Caco-2 (cell line): Measurements from ENCODE around the gene ARSA. TPM values are rescaled to one million over a fixed set of nuclear protein-coding genes. Genes with fewer than 3 reads are reported as not detected.

ENCODE experiments used
- BruUV-seq: library from RNA; stranded (reverse); fragments of 400-500 nt; replicated peaks from 2 replicates; lab custom pipeline; 2021; lab: Mats Ljungman, UMichigan
- CTCF ChIA-PET: fragments of 300-600 bp; sonication (Branson Sonifier 250); formaldehyde crosslinking; loops from one replicate; lab custom pipeline; 2022; ENCODE audit warnings: antibody characterized with exemption; lab: Charles Lee
- POLR2A ChIA-PET: fragments of 300-600 bp; sonication (Branson Sonifier 250); formaldehyde crosslinking; loops from one replicate; lab custom pipeline; 2022; ENCODE audit warnings: antibody characterized with exemption; lab: Charles Lee
- DNase-seq, 2 experiments: peaks; one replicate each; pipeline versions ENCODE4 v3.0.0 to v3.0.0-alpha.2; 2020 to 2022
- H3K27me3 ChIP-seq: replicated peaks from 2 replicates; pipeline ENCODE4 v1.6.0; 2011; ENCODE audit warnings: low read length; ENCODE audit not compliant: control insufficient read depth, insufficient read depth
- H3K36me3 ChIP-seq: 2 replicates; pipeline ENCODE4 v1.5.1; 2011; ENCODE audit warnings: low read length; ENCODE audit not compliant: control insufficient read depth, insufficient read depth
- H3K4me1 ChIP-seq: fragments of 250-450 bp; sonication (Bioruptor Pico); 2 replicates; pipeline ENCODE4 v1.5.1; 2020; ENCODE audit warnings: mild to moderate bottlenecking
- H3K4me3 ChIP-seq: 2 replicates; pipeline ENCODE4 v1.5.1; 2011; ENCODE audit warnings: low read depth, mild to moderate bottlenecking, control low read depth, low read length
- H3K9me3 ChIP-seq: fragments of 250-450 bp; sonication (Bioruptor Pico); 2 replicates; pipeline ENCODE4 v1.5.1; 2020; ENCODE audit warnings: mild to moderate bottlenecking, moderate library complexity
- H3K27ac Mint-ChIP-seq: one replicate; pipeline ENCODE4 v1.8.0; 2022; ENCODE audit warnings: mixed read lengths; ENCODE audit not compliant: unreplicated experiment
- H3K27me3 Mint-ChIP-seq: one replicate; pipeline ENCODE4 v1.8.0; 2022; ENCODE audit warnings: mixed read lengths; ENCODE audit not compliant: insufficient read depth, unreplicated experiment
- H3K36me3 Mint-ChIP-seq: one replicate; pipeline ENCODE4 v1.8.0; 2022; ENCODE audit warnings: mild to moderate bottlenecking, mixed read lengths; ENCODE audit not compliant: insufficient read depth, unreplicated experiment
- H3K4me1 Mint-ChIP-seq: one replicate; pipeline ENCODE4 v1.8.0; 2022; ENCODE audit warnings: low read depth, mixed read lengths; ENCODE audit not compliant: unreplicated experiment
- H3K4me3 Mint-ChIP-seq: one replicate; pipeline ENCODE4 v1.8.0; 2022; ENCODE audit warnings: mild to moderate bottlenecking, moderate library complexity, mixed read lengths; ENCODE audit not compliant: unreplicated experiment
- H3K9me3 Mint-ChIP-seq: one replicate; pipeline ENCODE4 v1.8.0; 2022; ENCODE audit warnings: mixed read lengths; ENCODE audit not compliant: unreplicated experiment
- CTCF ChIP-seq, 2 experiments: fragments of 200-600 bp in 1 of 2; IDR thresholded peaks; 1 replicate in 1 of 2; 2 replicates in 1 of 2; pipeline versions ENCODE4 v1.5.1 to v1.8.0; 2011 to 2022; ENCODE audit warnings: antibody characterized with exemption in 1 of 2, control low read depth in 1 of 2, inconsistent platforms in 1 of 2, low read depth in 1 of 2, low read length in 1 of 2, mild to moderate bottlenecking in 1 of 2, moderate library complexity in 1 of 2; ENCODE audit not compliant: insufficient read depth in 1 of 2, severe bottlenecking in 1 of 2, unreplicated experiment in 1 of 2
- intact Hi-C: fragments of 100-400 bp; cut with micrococcal nuclease; formaldehyde crosslinking; loops from one replicate; pipeline ENCODE4 v1.10.0; 2022; ENCODE audit not compliant: unreplicated experiment
- total RNA-seq: library from RNA; stranded (reverse); gene quantifications from 2 replicates; pipeline ENCODE4 v1.2.3, GENCODE V29; 2022

The ARSA gene
- total RNA-seq, 1 experiment from 2014 or later = 11.5 TPM

GRCh38 chr22:50585781-50586180, 42.2 kb downstream of the ARSA start:
- H3K27ac Mint-ChIP-seq = no peak overlapping the region
- no peak for TF ChIP-seq CTCF (IDR thresholded peaks at IDR 0.05; ENCODE audit: insufficient read depth in 1 of 2, low read depth in 1 of 2, low read length in 1 of 2, severe bottlenecking in 1 of 2, unreplicated experiment in 1 of 2)
- CTCF ChIA-PET = no interaction called here
- H3K36me3 Mint-ChIP-seq = peaks cover 4% of the 10 kb centered on the region
- no peaks in the 10 kb centered on the region for H3K4me1 Mint-ChIP-seq
- POLR2A ChIA-PET = no interaction called here
- H3K27me3 Mint-ChIP-seq = peaks cover 3% of the 10 kb centered on the region
- no peaks in the 10 kb centered on the region for H3K27me3 ChIP-seq
- BruUV-seq = no TSS peak
- no peaks in the 10 kb centered on the region for H3K9me3 Mint-ChIP-seq
- no peaks in the 10 kb centered on the region for H3K36me3 ChIP-seq
- H3K4me1 ChIP-seq = peaks cover 23% of the 10 kb centered on the region
- peak in 1 of 2 experiments; percentile 19 for DNase-seq
- intact Hi-C loops = no loop called here
- no peak overlapping the region for H3K4me3 ChIP-seq
- H3K4me3 Mint-ChIP-seq = no peak overlapping the region
- H3K9me3 ChIP-seq = no peaks in the 10 kb centered on the region

GRCh38 chr22:50585238-50585637, 42.7 kb downstream of the ARSA start:
- no peaks in the 10 kb centered on the region for H3K9me3 ChIP-seq
- H3K27me3 Mint-ChIP-seq = no peaks in the 10 kb centered on the region
- BruUV-seq = no TSS peak
- no peaks in the 10 kb centered on the region for H3K4me1 Mint-ChIP-seq
- CTCF ChIA-PET = interaction anchor here (0.8 to 1.5 kb wide), 3 partner anchors 22 to 60 kb away, joined by 3 to 7 read pairs (median 6); partner anchors contain the start of genes SCO2 and SYCE3
- DNase-seq = peak in 1 of 2 experiments; percentile 5
- no peak for TF ChIP-seq CTCF (IDR thresholded peaks at IDR 0.05; ENCODE audit: insufficient read depth in 1 of 2, low read depth in 1 of 2, low read length in 1 of 2, severe bottlenecking in 1 of 2, unreplicated experiment in 1 of 2)
- H3K4me3 ChIP-seq = no peak overlapping the region
- intact Hi-C loops = no loop called here
- H3K4me1 ChIP-seq = peaks cover 23% of the 10 kb centered on the region
- H3K36me3 ChIP-seq = no peaks in the 10 kb centered on the region
- peaks cover 4% of the 10 kb centered on the region for H3K36me3 Mint-ChIP-seq
- H3K27ac Mint-ChIP-seq = no peak overlapping the region
- H3K27me3 ChIP-seq = no peaks in the 10 kb centered on the region
- H3K4me3 Mint-ChIP-seq = no peak overlapping the region
- POLR2A ChIA-PET = no interaction called here
- no peaks in the 10 kb centered on the region for H3K9me3 Mint-ChIP-seq

GRCh38 chr22:50584106-50585096, 43.6 kb downstream of the ARSA start:
- intact Hi-C loops = loop anchor here (5.0 kb wide), 1 partner anchor 57 kb away; the partner anchor contains the start of gene SCO2
- peak in 1 of 2 experiments; percentile 35 for DNase-seq
- Histone ChIP-seq H3K4me3 (no peak overlapping the region), H3K9me3 (no peaks in the 10 kb centered on the region), H3K4me1 (peaks cover 23% of the 10 kb centered on the region), H3K36me3 (no peaks in the 10 kb centered on the region; the same call in 1 of the 2 replicates), H3K27me3 (no peaks in the 10 kb centered on the region)
- Mint-ChIP-seq H3K4me1 (no peaks in the 10 kb centered on the region), H3K4me3 (no peak overlapping the region), H3K36me3 (peaks cover 4% of the 10 kb centered on the region), H3K27me3 (no peaks in the 10 kb centered on the region), H3K27ac (no peak overlapping the region), H3K9me3 (no peaks in the 10 kb centered on the region)
- ChIA-PET CTCF (interaction anchor here (0.8 to 1.5 kb wide), 3 partner anchors 22 to 59 kb away, joined by 3 to 7 read pairs (median 6); partner anchors contain the start of genes SCO2 and SYCE3), POLR2A (interaction anchor here (1.4 kb wide), 1 partner anchor 77 kb away, joined by 5 read pairs; the partner anchor contains the start of genes LMF2 and NCAPH2)
- no peak for TF ChIP-seq CTCF (IDR thresholded peaks at IDR 0.05; ENCODE audit: insufficient read depth in 1 of 2, low read depth in 1 of 2, low read length in 1 of 2, severe bottlenecking in 1 of 2, unreplicated experiment in 1 of 2)
- BruUV-seq = no TSS peak
